Pancreas (tissue), 10 donors: ENCODE results near the gene ANXA11. TPM values are rescaled to one million over a fixed set of nuclear protein-coding genes. Genes with fewer than 3 reads are reported as not detected.
"Not testable (repeated sequence)": the region's sequence is repeated elsewhere in the genome, so short reads cannot be mapped to it uniquely, and the experiment has no call there.

Experiments
- ATAC-seq, 4 donors: fragments of 200-7000 bp; cut with Tn5 transposase; one replicate each; pipeline versions ENCODE4 v1.8.0 to v1.9.1; 2020; ENCODE audit warnings: mild to moderate bottlenecking in 4 of 4, moderate library complexity in 4 of 4
- DNase-seq, 6 donors: peaks; one replicate each; pipeline ENCODE4 v3.0.0-alpha.2; 2020
- FAIRE-seq: peaks from 2 replicates; lab custom pipeline; 2012; peaks lifted over from hg19 to GRCh38; lab: Jason Lieb, UNC
- H3K27ac ChIP-seq, 4 donors: fragments of 200-600 bp; sonication (generic); 1 replicate in 3 of 4; 2 replicates in 1 of 4; pipeline versions ENCODE4 v1.5.0 to v1.8.0; 2020
- H3K27me3 ChIP-seq, 4 donors: fragments of 200-600 bp; one replicate each; pipeline ENCODE4 v1.8.0; 2021
- H3K36me3 ChIP-seq, 3 donors: fragments of 200-600 bp; sonication (generic) in 1 of 3; one replicate each; pipeline versions ENCODE4 v1.5.0 to v1.8.0; 2020 to 2021
- H3K4me1 ChIP-seq, 3 donors: fragments of 200-600 bp; one replicate each; pipeline ENCODE4 v1.8.0; 2021
- H3K4me3 ChIP-seq, 4 donors: fragments of 200-600 bp; sonication (generic) in 2 of 4; one replicate each; pipeline versions ENCODE4 v1.5.0 to v1.8.0; 2020 to 2021
- H3K9me3 ChIP-seq, 4 donors: fragments of 200-600 bp; one replicate each; pipeline ENCODE4 v1.8.0; 2021
- CTCF ChIP-seq, 4 donors: fragments of 200-600 bp; sonication (generic) in 3 of 4; IDR thresholded peaks; one replicate each; pipeline versions ENCODE4 v1.5.0 to v1.8.0; 2021; ENCODE audit warnings: antibody characterized with exemption in 4 of 4
- WGBS, 2 donors: extraction: QIAGEN DNeasy Blood & Tissue Kit; methylation state at CpG; one replicate each; pipeline ENCODE4 v1.1.7; 2013; 5-methylcytosine and 5-hydroxymethylcytosine counted together
- intact Hi-C, 3 donors: fragments of 100-400 bp; cut with DNase I; formaldehyde crosslinking; loops; one replicate each; pipeline versions ENCODE4 v1.11.1 to v1.14.2; 2022
- polyA plus RNA-seq, 2 donors: library from polyadenylated mRNA; stranded (reverse); fragments of 200-250 nt; gene quantifications; one replicate each; pipeline ENCODE4 v1.2.3, GENCODE V29; 2013
- total RNA-seq, 6 donors: library from RNA; stranded (reverse); fragmentation: NEBNext Ultra II Directional in 4 of 6; extraction: Animal tissue kit (Norgen Biotek cat#: 25700) in 4 of 6; gene quantifications; one replicate each; pipeline versions ENCODE4 v1.2.1 to v1.2.4, GENCODE V29; 2021 to 2023
- donor health status: healthy with polysubstance abuse.
- donor health status: DM: no; HTN: no; CAD: no; lungs with moderate emphysema.
- donor health status: DM: no; HTN: no; CAD: no.
- donor health status: control.
- donor health status: control.
- donor health status: Bipolar disorder and iron deficiency.
- donor health status: DM: yes; HTN: yes; CAD: no.
- donor health status: DM: no; HTN: no; CAD: no.
- donor health status: DM: no; HTN: no; CAD: no.
- donor health status: DM: yes; HTN: yes; CAD: no.

The ANXA11 gene
- total and polyA plus RNA-seq, 8 donors: 74.0 to 193 (median 112) TPM

GRCh38 chr10:80139265-80139664, 66.1 kb downstream of the ANXA11 start:
- DNase-seq (no peak), FAIRE-seq (no peak), ATAC-seq (no peak)
- WGBS, 2 donors: 62 to 70% methylated on average over 2 of the region's 2 CpGs
- Histone ChIP-seq H3K9me3 (no peaks in the 10 kb centered on the region), H3K36me3 (no peaks in the 10 kb centered on the region), H3K4me1 (peaks cover 0 to 5% (median 4%) of the 10 kb centered on the region in 3 donors), H3K27me3 (no peaks in the 10 kb centered on the region), H3K4me3 (no peak overlapping the region), H3K27ac (no peak overlapping the region)
- intact Hi-C loops: no loop called here
- no peak for TF ChIP-seq CTCF (IDR thresholded peaks at IDR 0.05)

GRCh38 chr10:80137920-80138319, 67.4 kb downstream of the ANXA11 start:
- H3K4me1 ChIP-seq: no peaks in the 10 kb centered on the region
- FAIRE-seq: no peak
- no peaks in the 10 kb centered on the region for H3K27me3 ChIP-seq
- H3K9me3 ChIP-seq: no peaks in the 10 kb centered on the region
- no peak overlapping the region for H3K4me3 ChIP-seq
- H3K27ac ChIP-seq: no peak overlapping the region
- no peak for DNase-seq
- no peak for TF ChIP-seq CTCF (IDR thresholded peaks at IDR 0.05)
- ATAC-seq: no peak
- WGBS, 2 donors: 54 to 61% methylated on average over 4 of the region's 4 CpGs
- H3K36me3 ChIP-seq: no peaks in the 10 kb centered on the region
- intact Hi-C loops: no loop called here

- no peak for FAIRE-seq
- H3K27ac ChIP-seq: no peak overlapping the region
- no peaks in the 10 kb centered on the region for H3K9me3 ChIP-seq
- H3K27me3 ChIP-seq: no peaks in the 10 kb centered on the region
- DNase-seq: no peak
- no peak overlapping the region for H3K4me3 ChIP-seq
- TF ChIP-seq CTCF (IDR thresholded peaks at IDR 0.05): no peak
- ATAC-seq: peak in 2 of 4 donors; percentile 36 to 41
- H3K36me3 ChIP-seq: no peaks in the 10 kb centered on the region
- H3K4me1 ChIP-seq: no peaks in the 10 kb centered on the region
- 73 to 80% methylated on average over 14 of the region's 14 CpGs for WGBS, 2 donors
- intact Hi-C loops: no loop called here
These were observed 68.1 kb downstream of the ANXA11 start for GRCh38 chr10:80137031-80137862.

GRCh38 chr10:80136134-80136571, 69.2 kb downstream of the ANXA11 start:
- no peak overlapping the region for H3K27ac ChIP-seq
- H3K4me3 ChIP-seq: no peak overlapping the region
- H3K36me3 ChIP-seq: no peaks in the 10 kb centered on the region
- intact Hi-C loops: no loop called here
- WGBS, 2 donors: 59 to 76% methylated on average over 8 of the region's 8 CpGs
- no peaks in the 10 kb centered on the region for H3K9me3 ChIP-seq
- peak in 2 of 6 donors; percentile 48 to 71 for DNase-seq
- no peak for FAIRE-seq
- no peaks in the 10 kb centered on the region for H3K27me3 ChIP-seq
- no peak for TF ChIP-seq CTCF (IDR thresholded peaks at IDR 0.05)
- H3K4me1 ChIP-seq: no peaks in the 10 kb centered on the region
- ATAC-seq: peak in 2 of 4 donors; percentile 40 to 50

- H3K27me3 ChIP-seq, DNase-seq, H3K9me3 ChIP-seq, ATAC-seq, H3K4me1 ChIP-seq, FAIRE-seq, H3K4me3 ChIP-seq, H3K36me3 ChIP-seq, intact Hi-C loops, H3K27ac ChIP-seq: not testable (repeated sequence)
- 82 to 89% methylated on average over 9 of the region's 9 CpGs for WGBS, 2 donors
These were observed 71.7 kb downstream of the ANXA11 start for GRCh38 chr10:80133687-80134086.
